Neural cell (in vitro differentiated cells): ENCODE measurements around the gene ESRRB. TPM values are rescaled to one million over a fixed set of nuclear protein-coding genes. Genes with fewer than 3 reads are reported as not detected.

Experiments
- H2AFZ ChIP-seq: fragments of 200-600, 300-800 bp; sonication (generic), shearing (Covaris generic); 2 replicates; pipeline ENCODE4 v1.6.0; 2014; ENCODE audit warnings: low read depth, mild to moderate bottlenecking, antibody characterized with exemption, low read length, moderate library complexity
- H3F3A ChIP-seq: fragments of 200-600 bp; shearing (Covaris generic); 2 replicates; pipeline ENCODE4 v1.6.1; 2016; ENCODE audit warnings: mild to moderate bottlenecking, moderate library complexity, mixed read lengths, antibody characterized with exemption, low read length; ENCODE audit not compliant: insufficient read depth, poor library complexity, severe bottlenecking
- H3K27ac ChIP-seq: fragments of 200-600, 300-800 bp; sonication (generic), shearing (Covaris generic); 2 replicates; pipeline ENCODE4 v1.5.1; 2014; ENCODE audit warnings: mild to moderate bottlenecking, low read length, moderate library complexity
- H3K27me3 ChIP-seq: fragments of 300-800, 200-600 bp; sonication (generic), shearing (Covaris generic); 2 replicates; pipeline ENCODE4 v1.6.0; 2014; ENCODE audit warnings: mild to moderate bottlenecking, low read depth, low read length, moderate library complexity; ENCODE audit not compliant: insufficient read depth
- H3K36me3 ChIP-seq: fragments of 300-800, 200-600 bp; sonication (generic), shearing (Covaris generic); 2 replicates; pipeline ENCODE4 v1.5.1; 2014; ENCODE audit warnings: mild to moderate bottlenecking, antibody characterized with exemption, low read length, moderate library complexity; ENCODE audit not compliant: insufficient read depth
- H3K4me2 ChIP-seq: fragments of 300-800, 200-600 bp; sonication (generic), shearing (Covaris generic); 2 replicates; pipeline ENCODE4 v1.6.0; 2014; ENCODE audit warnings: mild to moderate bottlenecking, low read length
- H3K4me3 ChIP-seq: fragments of 300-800, 200-600 bp; sonication (generic), shearing (Covaris generic); 2 replicates; pipeline ENCODE4 v1.5.1; 2014; ENCODE audit warnings: mild to moderate bottlenecking, low read length, moderate library complexity
- H3K79me2 ChIP-seq: fragments of 200-600 bp; shearing (Covaris generic); replicated peaks from 2 replicates; pipeline ENCODE4 v1.6.0; 2014; ENCODE audit warnings: mild to moderate bottlenecking, low read length, moderate library complexity; ENCODE audit not compliant: insufficient read depth
- H3K9ac ChIP-seq: fragments of 300-800, 200-600 bp; sonication (generic), shearing (Covaris generic); 2 replicates; pipeline ENCODE4 v1.6.1; 2016; ENCODE audit warnings: mild to moderate bottlenecking, low read length, mixed read lengths
- H3K9me2 ChIP-seq: fragments of 200-600 bp; shearing (Covaris generic); 2 replicates; pipeline ENCODE4 v1.6.1; 2016; ENCODE audit warnings: mild to moderate bottlenecking, low read length, mixed read lengths; ENCODE audit not compliant: insufficient read depth
- H3K9me3 ChIP-seq: fragments of 200-600, 300-800 bp; sonication (generic), shearing (Covaris generic); 2 replicates; pipeline ENCODE4 v1.6.1; 2016; ENCODE audit warnings: mild to moderate bottlenecking, mixed run types, low read length, moderate library complexity, mixed read lengths
- H4K20me1 ChIP-seq: fragments of 200-600 bp; shearing (Covaris generic); 2 replicates; pipeline ENCODE4 v1.6.1; 2016; ENCODE audit warnings: mild to moderate bottlenecking, mixed run types; ENCODE audit not compliant: insufficient read depth
- EP300 ChIP-seq: fragments of 450-650 bp; conservative IDR thresholded peaks from 2 replicates; pipeline ENCODE4 v1.6.1; 2014; ENCODE audit warnings: antibody characterized with exemption, mild to moderate bottlenecking, moderate library complexity; ENCODE audit not compliant: poor library complexity, severe bottlenecking
- EZH2 ChIP-seq: fragments of 200-600, 300-800 bp; shearing (Covaris generic), sonication (generic); IDR thresholded peaks from 2 replicates; pipeline ENCODE4 v1.6.1; 2014; ENCODE audit warnings: antibody characterized with exemption, low read length, borderline replicate concordance, mild to moderate bottlenecking; ENCODE audit not compliant: insufficient read depth, poor library complexity, severe bottlenecking
- MXI1 ChIP-seq: fragments of 450-650 bp; conservative IDR thresholded peaks from 2 replicates; pipeline ENCODE4 v1.6.1; 2014; ENCODE audit warnings: antibody characterized with exemption, mild to moderate bottlenecking; ENCODE audit not compliant: poor library complexity, severe bottlenecking
- POLR2AphosphoS5 ChIP-seq: IDR thresholded peaks from 2 replicates; pipeline ENCODE4 v1.6.1; 2012
- RAD21 ChIP-seq: fragments of 450-650 bp; conservative IDR thresholded peaks from 2 replicates; pipeline ENCODE4 v1.6.1; 2014; ENCODE audit warnings: antibody characterized with exemption, mild to moderate bottlenecking, moderate library complexity
- SMC3 ChIP-seq: fragments of 450-650 bp; conservative IDR thresholded peaks from 2 replicates; pipeline ENCODE4 v1.6.1; 2014; ENCODE audit warnings: antibody characterized with exemption, mild to moderate bottlenecking, moderate library complexity; ENCODE audit not compliant: poor library complexity
- TAF1 ChIP-seq: IDR thresholded peaks from 2 replicates; pipeline ENCODE4 v1.6.1; 2012; ENCODE audit warnings: low read depth
- polyA plus RNA-seq: library from polyadenylated mRNA; depleted of rRNA; stranded (reverse); fragments of >200 nt; gene quantifications from 2 replicates; pipeline ENCODE4 v1.2.3, GENCODE V29; 2014
- TF ChIP-seq, protein P1 (sequence below): fragments of 450-650 bp; IDR thresholded peaks from 2 replicates; pipeline ENCODE4 v1.5.1; 2014; ENCODE audit warnings: antibody characterized with exemption, mild to moderate bottlenecking, moderate library complexity; ENCODE audit not compliant: poor library complexity, severe bottlenecking
- TF ChIP-seq, protein P2 (sequence below): IDR thresholded peaks from 2 replicates; pipeline ENCODE4 v1.6.1; 2012; ENCODE audit warnings: borderline replicate concordance

The ESRRB gene
- polyA plus RNA-seq, 1 donor from 2014 or later, result 0.59 TPM

DNA sequence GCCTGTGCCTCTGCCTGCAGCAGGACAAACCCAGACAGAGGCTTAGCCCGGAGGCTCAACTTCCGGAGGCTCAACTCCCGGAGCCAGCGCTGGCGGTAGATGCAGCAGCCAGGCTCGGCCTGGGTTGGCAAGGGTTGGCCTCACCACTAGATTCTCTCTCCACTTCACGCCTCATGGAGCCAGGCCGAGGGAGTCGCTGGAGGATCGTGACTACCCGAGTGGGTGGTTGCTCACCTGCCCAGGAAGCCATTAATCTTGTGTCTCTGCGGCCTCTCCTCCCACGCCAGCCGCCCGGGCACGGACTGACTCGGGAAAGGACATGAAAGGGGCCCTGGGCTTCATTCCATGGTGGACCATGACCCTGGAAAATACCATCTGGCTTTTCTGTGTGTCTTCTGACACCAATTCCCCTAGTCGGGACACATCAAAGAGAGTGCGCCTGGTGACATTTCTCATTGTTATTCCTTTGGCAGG, 20.8 kb downstream of the ESRRB start:
- no peaks in the 10 kb centered on the region for H3K79me2 ChIP-seq
- no peaks in the 10 kb centered on the region for H3K27me3 ChIP-seq
- no peaks in the 10 kb centered on the region for H3K9me2 ChIP-seq
- no peak overlapping the region for H3K4me3 ChIP-seq
- H3K27ac ChIP-seq, result no peak overlapping the region
- H3F3A ChIP-seq, result no peaks in the 10 kb centered on the region
- H3K4me2 ChIP-seq, result no peak overlapping the region
- no peak overlapping the region for H2AFZ ChIP-seq
- no peaks in the 10 kb centered on the region for H3K9me3 ChIP-seq
- TF ChIP-seq, protein P1, sequence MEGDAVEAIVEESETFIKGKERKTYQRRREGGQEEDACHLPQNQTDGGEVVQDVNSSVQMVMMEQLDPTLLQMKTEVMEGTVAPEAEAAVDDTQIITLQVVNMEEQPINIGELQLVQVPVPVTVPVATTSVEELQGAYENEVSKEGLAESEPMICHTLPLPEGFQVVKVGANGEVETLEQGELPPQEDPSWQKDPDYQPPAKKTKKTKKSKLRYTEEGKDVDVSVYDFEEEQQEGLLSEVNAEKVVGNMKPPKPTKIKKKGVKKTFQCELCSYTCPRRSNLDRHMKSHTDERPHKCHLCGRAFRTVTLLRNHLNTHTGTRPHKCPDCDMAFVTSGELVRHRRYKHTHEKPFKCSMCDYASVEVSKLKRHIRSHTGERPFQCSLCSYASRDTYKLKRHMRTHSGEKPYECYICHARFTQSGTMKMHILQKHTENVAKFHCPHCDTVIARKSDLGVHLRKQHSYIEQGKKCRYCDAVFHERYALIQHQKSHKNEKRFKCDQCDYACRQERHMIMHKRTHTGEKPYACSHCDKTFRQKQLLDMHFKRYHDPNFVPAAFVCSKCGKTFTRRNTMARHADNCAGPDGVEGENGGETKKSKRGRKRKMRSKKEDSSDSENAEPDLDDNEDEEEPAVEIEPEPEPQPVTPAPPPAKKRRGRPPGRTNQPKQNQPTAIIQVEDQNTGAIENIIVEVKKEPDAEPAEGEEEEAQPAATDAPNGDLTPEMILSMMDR, result no peak
- TF ChIP-seq TAF1 (no peak), SMC3 (no peak), EZH2 (no peak), POLR2AphosphoS5 (no peak), EP300 (no peak), MXI1 (no peak), RAD21 (no peak)
- TF ChIP-seq, protein P2, sequence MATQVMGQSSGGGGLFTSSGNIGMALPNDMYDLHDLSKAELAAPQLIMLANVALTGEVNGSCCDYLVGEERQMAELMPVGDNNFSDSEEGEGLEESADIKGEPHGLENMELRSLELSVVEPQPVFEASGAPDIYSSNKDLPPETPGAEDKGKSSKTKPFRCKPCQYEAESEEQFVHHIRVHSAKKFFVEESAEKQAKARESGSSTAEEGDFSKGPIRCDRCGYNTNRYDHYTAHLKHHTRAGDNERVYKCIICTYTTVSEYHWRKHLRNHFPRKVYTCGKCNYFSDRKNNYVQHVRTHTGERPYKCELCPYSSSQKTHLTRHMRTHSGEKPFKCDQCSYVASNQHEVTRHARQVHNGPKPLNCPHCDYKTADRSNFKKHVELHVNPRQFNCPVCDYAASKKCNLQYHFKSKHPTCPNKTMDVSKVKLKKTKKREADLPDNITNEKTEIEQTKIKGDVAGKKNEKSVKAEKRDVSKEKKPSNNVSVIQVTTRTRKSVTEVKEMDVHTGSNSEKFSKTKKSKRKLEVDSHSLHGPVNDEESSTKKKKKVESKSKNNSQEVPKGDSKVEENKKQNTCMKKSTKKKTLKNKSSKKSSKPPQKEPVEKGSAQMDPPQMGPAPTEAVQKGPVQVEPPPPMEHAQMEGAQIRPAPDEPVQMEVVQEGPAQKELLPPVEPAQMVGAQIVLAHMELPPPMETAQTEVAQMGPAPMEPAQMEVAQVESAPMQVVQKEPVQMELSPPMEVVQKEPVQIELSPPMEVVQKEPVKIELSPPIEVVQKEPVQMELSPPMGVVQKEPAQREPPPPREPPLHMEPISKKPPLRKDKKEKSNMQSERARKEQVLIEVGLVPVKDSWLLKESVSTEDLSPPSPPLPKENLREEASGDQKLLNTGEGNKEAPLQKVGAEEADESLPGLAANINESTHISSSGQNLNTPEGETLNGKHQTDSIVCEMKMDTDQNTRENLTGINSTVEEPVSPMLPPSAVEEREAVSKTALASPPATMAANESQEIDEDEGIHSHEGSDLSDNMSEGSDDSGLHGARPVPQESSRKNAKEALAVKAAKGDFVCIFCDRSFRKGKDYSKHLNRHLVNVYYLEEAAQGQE, result no peak
- H3K9ac ChIP-seq, result no peak overlapping the region
- no peaks in the 10 kb centered on the region for H4K20me1 ChIP-seq
- H3K36me3 ChIP-seq, result no peaks in the 10 kb centered on the region

DNA sequence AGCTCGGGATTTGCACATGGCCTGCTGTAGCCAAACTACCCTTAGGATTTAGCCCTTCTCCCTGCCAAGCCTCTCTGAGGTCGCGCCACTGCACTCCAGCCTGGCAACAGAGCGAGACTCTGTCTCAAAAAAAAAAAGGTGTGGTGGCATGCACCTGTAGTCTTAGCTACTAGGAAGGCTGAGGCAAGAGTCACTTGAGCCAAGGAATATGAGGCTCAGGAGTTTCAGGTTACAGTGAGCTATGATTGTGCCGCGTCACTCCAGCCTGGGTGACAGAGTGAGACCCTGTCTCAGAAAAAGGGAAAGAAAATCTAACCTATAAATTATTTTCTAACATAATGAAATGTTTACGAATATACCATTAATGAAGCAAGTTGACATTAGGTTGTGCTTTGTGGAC, 29.7 kb downstream of the ESRRB start:
- no peaks in the 10 kb centered on the region for H3K9me3 ChIP-seq
- no peak overlapping the region for H3K9ac ChIP-seq
- no peaks in the 10 kb centered on the region for H3K36me3 ChIP-seq
- H3K27ac ChIP-seq, result no peak overlapping the region
- no peak overlapping the region for H2AFZ ChIP-seq
- H3K4me2 ChIP-seq, result no peak overlapping the region
- no peaks in the 10 kb centered on the region for H3K27me3 ChIP-seq
- H3K79me2 ChIP-seq, result no peaks in the 10 kb centered on the region
- H3K4me3 ChIP-seq, result no peak overlapping the region
- no peaks in the 10 kb centered on the region for H4K20me1 ChIP-seq
- H3F3A ChIP-seq, result no peaks in the 10 kb centered on the region
- TF ChIP-seq RAD21 (no peak), MXI1 (no peak), TAF1 (no peak), SMC3 (no peak), EP300 (no peak), POLR2AphosphoS5 (no peak), EZH2 (no peak)
- TF ChIP-seq, protein P1, result no peak
- TF ChIP-seq, protein P2, result no peak
- no peaks in the 10 kb centered on the region for H3K9me2 ChIP-seq
